RWPE2 (cell line): ENCODE measurements around the gene INSRR.

Experiments used
- ATAC-seq: fragments of 200-7000 bp; cut with Tn5 transposase; 3 replicates; pipeline ENCODE4 v1.9.1; 2021; ENCODE audit warnings: low read depth
- DNase-seq: peaks from one replicate; pipeline ENCODE4 v3.0.0-alpha.2; 2020; ENCODE audit warnings: low spot score
- H3K27ac ChIP-seq: fragments of 450-650 bp; 2 replicates; pipeline ENCODE4 v1.5.1; 2017; ENCODE audit warnings: mild to moderate bottlenecking; ENCODE audit not compliant: poor library complexity, severe bottlenecking
- H3K27me3 ChIP-seq: fragments of 250-450 bp; sonication (Bioruptor Pico); 2 replicates; pipeline ENCODE4 v1.5.1; 2021; ENCODE audit warnings: mild to moderate bottlenecking, moderate library complexity; ENCODE audit not compliant: insufficient read depth, poor library complexity, severe bottlenecking
- H3K36me3 ChIP-seq: fragments of 250-450 bp; sonication (Bioruptor Pico); 2 replicates; pipeline ENCODE4 v1.5.1; 2020; ENCODE audit warnings: low read depth, mild to moderate bottlenecking, moderate library complexity
- H3K4me1 ChIP-seq: fragments of 250-450 bp; sonication (Bioruptor Pico); 2 replicates; pipeline ENCODE4 v1.5.1; 2021; ENCODE audit warnings: mild to moderate bottlenecking, moderate library complexity; ENCODE audit not compliant: insufficient read depth, poor library complexity, severe bottlenecking
- H3K4me3 ChIP-seq: fragments of 250-450 bp; sonication (Bioruptor Pico); 2 replicates; pipeline ENCODE4 v1.5.1; 2021; ENCODE audit warnings: mild to moderate bottlenecking, moderate library complexity; ENCODE audit not compliant: severe bottlenecking
- H3K9me3 ChIP-seq: fragments of 250-450 bp; sonication (Bioruptor Pico); 2 replicates; pipeline ENCODE4 v1.5.1; 2021; ENCODE audit warnings: mild to moderate bottlenecking, moderate library complexity; ENCODE audit not compliant: severe bottlenecking
- CTCF ChIP-seq: fragments of 450-650 bp; IDR thresholded peaks from one replicate; pipeline ENCODE4 v1.5.1; 2017; ENCODE audit warnings: mild to moderate bottlenecking, moderate library complexity; ENCODE audit not compliant: poor library complexity, severe bottlenecking

Gene INSRR

DNA sequence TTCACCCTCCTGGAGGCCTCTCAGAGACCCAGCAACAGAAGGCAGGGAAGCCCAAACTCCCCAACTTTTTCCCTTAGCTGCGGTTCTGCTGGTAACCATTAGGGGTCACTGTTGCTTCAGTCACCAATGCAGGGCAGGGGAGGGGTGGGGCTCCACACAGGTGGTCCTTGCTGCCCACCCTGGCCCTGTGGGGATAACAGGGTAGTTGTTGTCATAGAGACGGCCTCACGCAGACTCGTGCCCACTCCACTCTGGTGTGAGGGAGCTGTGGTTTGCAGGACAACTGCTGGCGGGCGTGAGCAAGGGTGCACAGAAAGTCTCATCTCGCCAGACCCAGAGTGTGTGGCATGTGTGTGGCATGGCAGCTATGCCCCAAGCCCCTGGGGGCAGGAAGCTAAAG lies 19.9 kb downstream of the INSRR start:
- DNase-seq (no peak), ATAC-seq (0 out of 3 replicates have a peak, but pooled peaks have one; percentile 35)
- Histone ChIP-seq H3K4me3 (no peak overlapping the region), H3K9me3 (no peaks in the 10 kb centered on the region), H3K36me3 (no peaks in the 10 kb centered on the region), H3K27me3 (no peaks in the 10 kb centered on the region), H3K27ac (no peak overlapping the region), H3K4me1 (no peaks in the 10 kb centered on the region)
- peak; percentile 78 for TF ChIP-seq CTCF

- no peak for TF ChIP-seq CTCF
- H3K27me3 ChIP-seq = no peaks in the 10 kb centered on the region
Measured at GRCh38 chr1:156836892-156837291, 22.0 kb downstream of the INSRR start.

GRCh38 chr1:156836041-156836654 lies 22.8 kb downstream of the INSRR start:
- DNase-seq (no peak), ATAC-seq (no peak)
- Histone ChIP-seq H3K4me3 (no peak overlapping the region), H3K4me1 (no peaks in the 10 kb centered on the region), H3K27me3 (no peaks in the 10 kb centered on the region), H3K9me3 (no peaks in the 10 kb centered on the region), H3K27ac (no peak overlapping the region), H3K36me3 (no peaks in the 10 kb centered on the region)
- TF ChIP-seq CTCF = no peak

More at GRCh38 chr1:156836892-156837291, 22.0 kb downstream of the INSRR start:
- ATAC-seq = no peak
- Histone ChIP-seq H3K9me3 (no peaks in the 10 kb centered on the region), H3K4me3 (no peak overlapping the region), H3K27ac (no peak overlapping the region), H3K4me1 (no peaks in the 10 kb centered on the region), H3K36me3 (no peaks in the 10 kb centered on the region)
- DNase-seq = no peak

DNA sequence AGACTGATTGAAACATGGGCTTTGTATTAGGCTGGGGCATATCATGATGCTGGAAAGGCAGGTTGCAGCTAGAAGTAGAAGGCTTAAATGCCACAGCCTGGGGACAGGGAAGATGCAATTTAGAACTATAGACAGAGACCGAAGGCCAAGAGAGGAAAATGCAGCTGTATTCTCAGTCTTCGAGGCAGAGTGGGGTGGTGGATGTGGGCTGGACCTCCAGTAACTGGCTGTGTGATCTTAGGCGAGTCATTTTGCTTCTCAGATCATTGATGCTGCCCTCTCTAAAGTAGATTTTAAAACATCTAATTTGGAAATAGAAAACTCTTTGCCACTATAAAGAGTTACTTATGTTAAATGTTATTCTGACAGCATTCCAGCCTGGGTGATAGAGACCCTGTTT lies 24.6 kb downstream of the INSRR start:
- TF ChIP-seq CTCF = no peak

GRCh38 chr1:156833603-156834002 lies 25.3 kb downstream of the INSRR start:
- no peak for TF ChIP-seq CTCF
- Histone ChIP-seq H3K27me3 (no peaks in the 10 kb centered on the region), H3K27ac (no peak overlapping the region), H3K4me1 (no peaks in the 10 kb centered on the region), H3K36me3 (no peaks in the 10 kb centered on the region), H3K4me3 (no peak overlapping the region), H3K9me3 (no peaks in the 10 kb centered on the region)
- no peak for ATAC-seq
- DNase-seq = no peak

More for the DNA sequence above, 24.6 kb downstream of the INSRR start:
- H3K27ac ChIP-seq = no peak overlapping the region
- DNase-seq (no peak), ATAC-seq (no peak)
- H3K27me3 ChIP-seq = no peaks in the 10 kb centered on the region
- no peak overlapping the region for H3K4me3 ChIP-seq
- H3K4me1 ChIP-seq = no peaks in the 10 kb centered on the region
- H3K36me3 ChIP-seq = no peaks in the 10 kb centered on the region
- H3K9me3 ChIP-seq = no peaks in the 10 kb centered on the region
